Ovary (tissue), 9 donors: ENCODE measurements around the gene CLEC16A. TPM values are rescaled to one million over a fixed set of nuclear protein-coding genes. Genes with fewer than 3 reads are reported as not detected.

Experiments used
- DNase-seq, 5 donors: peaks; one replicate each; pipeline ENCODE4 v3.0.0-alpha.2; 2019 to 2020
- H3K27ac ChIP-seq, 2 donors: fragments of 200-600 bp; one replicate each; pipeline versions ENCODE4 v1.5.1 to v1.8.0; 2019 to 2022
- H3K27me3 ChIP-seq: fragments of 200-600 bp; one replicate; pipeline ENCODE4 v1.8.0; 2022
- H3K36me3 ChIP-seq: fragments of 200-600 bp; sonication (generic); one replicate; pipeline ENCODE4 v1.5.1; 2019
- H3K4me1 ChIP-seq: one replicate; pipeline ENCODE4 v1.8.1; 2013; ENCODE audit warnings: mild to moderate bottlenecking, moderate library complexity; ENCODE audit not compliant: insufficient read depth
- H3K4me3 ChIP-seq: fragments of 200-600 bp; sonication (generic); one replicate; pipeline ENCODE4 v1.5.1; 2017
- H3K9me3 ChIP-seq, 2 donors: fragments of 200-600 bp in 1 of 2; sonication (generic) in 1 of 2; one replicate each; pipeline versions ENCODE4 v1.5.1 to v1.8.1; 2013 to 2019; ENCODE audit warnings: mild to moderate bottlenecking in 1 of 2, moderate library complexity in 1 of 2
- CTCF ChIP-seq, 3 donors: fragments of 450-650 bp in 2 of 3; fragments of 200-600 bp in 1 of 3; IDR thresholded peaks; one replicate each; pipeline versions ENCODE4 v1.5.1 to v1.8.0; 2016 to 2022; ENCODE audit warnings: antibody characterized with exemption in 3 of 3, mild to moderate bottlenecking in 1 of 3
- EP300 ChIP-seq: sonication (generic); formaldehyde crosslinking; IDR thresholded peaks from one replicate; pipeline ENCODE4 v1.6.1; 2017; ENCODE audit warnings: antibody characterized with exemption
- POLR2A ChIP-seq: fragments of 450-650 bp; IDR thresholded peaks from one replicate; pipeline ENCODE4 v1.6.1; 2017; ENCODE audit warnings: antibody characterized with exemption, mild to moderate bottlenecking, moderate library complexity
- WGBS, 3 donors: extraction: QIAGEN DNeasy Blood & Tissue Kit in 1 of 3; methylation state at CpG; one replicate each; pipeline versions ENCODE4 v1.1.5 to v1.1.7; 2013 to 2017; 5-methylcytosine and 5-hydroxymethylcytosine counted together
- intact Hi-C, 4 donors: fragments of 100-400 bp; cut with DNase I; formaldehyde crosslinking; loops; one replicate each; pipeline versions ENCODE4 v1.11.0 to v1.15.1; 2022 to 2023
- polyA plus RNA-seq, 2 donors: library from polyadenylated mRNA; stranded (reverse); fragments of 200-250 nt in 1 of 2; fragments of 350-450 nt in 1 of 2; fragmentation: Illumina TruSeq in 1 of 2; extraction: RNeasy Lipid Tissue Mini Kit (QIAGEN cat#74804) in 1 of 2; gene quantifications; one replicate each; pipeline ENCODE4 v1.2.3, GENCODE V29; 2013 to 2014
- total RNA-seq, 7 donors: library from RNA; depleted of rRNA in 2 of 7; stranded (reverse); fragments of >200 nt in 2 of 7; fragmentation: NEBNext Ultra II Directional in 3 of 7; extraction: Animal tissue kit (Norgen Biotek cat#: 25700) in 3 of 7; gene quantifications; one replicate each; pipeline versions ENCODE4 v1.1.0 to v1.2.4, GENCODE V29; 2016 to 2023
- donor health status: DM: no; HTN: no; CAD: no; lungs with moderate emphysema.
- donor health status: DM: no; HTN: no; CAD: no.
- donor health status: Bipolar disorder and iron deficiency.
- donor health status: DM: yes; HTN: yes; CAD: no.
- donor health status: DM: no; HTN: no; CAD: no.
- donor health status: DM: yes; HTN: yes; CAD: no.

Gene CLEC16A
- total and polyA plus RNA-seq, 9 donors = 6.4 to 28.1 (median 16.5) TPM

- intact Hi-C loops = loop anchor here in 1 of 4 donors (10.0 kb wide), 1 partner anchor 61 kb away; no protein-coding TSS in a partner anchor
- no peak overlapping the region for H3K4me3 ChIP-seq
- no peaks in the 10 kb centered on the region for H3K9me3 ChIP-seq
- no peak for TF ChIP-seq POLR2A
- TF ChIP-seq CTCF (IDR thresholded peaks at IDR 0.05) = no peak
- no peak for TF ChIP-seq EP300
- DNase-seq = no peak
- H3K4me1 ChIP-seq = no peaks in the 10 kb centered on the region
- no peaks in the 10 kb centered on the region for H3K36me3 ChIP-seq
- H3K27me3 ChIP-seq = no peaks in the 10 kb centered on the region
- H3K27ac ChIP-seq = no peak overlapping the region
- WGBS, 3 donors = 83 to 87% (median 87%) methylated on average over 3 of the region's 3 CpGs
These were observed 79.1 kb downstream of the CLEC16A start for GRCh38 chr16:11023262-11024039.

DNA sequence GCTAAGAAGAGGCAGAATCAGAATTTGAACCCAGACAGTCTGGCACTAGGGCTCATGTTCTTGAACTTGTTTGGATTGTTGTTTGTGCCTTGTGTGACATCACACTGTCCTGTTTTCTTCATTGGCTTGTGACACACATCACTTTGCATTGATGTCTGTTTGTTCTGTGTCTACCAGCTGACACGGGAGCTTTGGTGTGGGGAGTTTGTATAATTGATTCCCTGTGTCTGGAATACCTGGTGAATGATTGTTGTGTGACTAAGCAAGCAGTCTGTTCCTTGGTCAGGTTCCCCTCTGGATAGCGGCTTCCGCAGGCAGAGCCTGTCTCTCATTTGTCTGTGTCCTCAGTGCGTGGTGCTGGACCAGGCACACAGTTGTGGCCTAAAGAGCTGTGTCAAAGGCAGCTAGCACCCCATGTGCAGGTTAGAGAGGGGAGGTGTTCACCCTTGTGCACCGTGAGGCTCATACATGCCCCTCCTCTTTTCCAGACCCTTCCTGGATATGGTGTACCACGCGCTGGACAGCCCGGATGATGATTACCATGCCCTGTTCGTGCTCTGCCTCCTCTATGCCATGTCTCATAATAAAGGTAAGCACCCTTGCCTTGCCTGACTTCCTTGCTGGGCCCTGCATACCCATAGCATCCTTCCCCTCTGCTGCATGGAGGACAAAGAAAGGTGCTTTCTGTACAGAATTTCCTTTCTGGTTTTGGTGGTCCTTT lies 80.1 kb downstream of the CLEC16A start:
- no peak for DNase-seq
- Histone ChIP-seq H3K9me3 (no peaks in the 10 kb centered on the region), H3K4me1 (no peaks in the 10 kb centered on the region), H3K4me3 (no peak overlapping the region), H3K36me3 (no peaks in the 10 kb centered on the region), H3K27me3 (no peaks in the 10 kb centered on the region), H3K27ac (no peak overlapping the region)
- TF ChIP-seq POLR2A (no peak), EP300 (no peak), CTCF (IDR thresholded peaks at IDR 0.05) (no peak)
- intact Hi-C loops = loop anchor here in 1 of 4 donors (10.0 kb wide), 1 partner anchor 60 kb away; no protein-coding TSS in a partner anchor
- WGBS, 3 donors = 87 to 98% (median 97%) methylated on average over 9 of the region's 9 CpGs

GRCh38 chr16:11025120-11025531 lies 80.8 kb downstream of the CLEC16A start:
- H3K36me3 ChIP-seq = no peaks in the 10 kb centered on the region
- intact Hi-C loops = loop anchor here in 1 of 4 donors (10.0 kb wide), 1 partner anchor 60 kb away; no protein-coding TSS in a partner anchor
- no peaks in the 10 kb centered on the region for H3K4me1 ChIP-seq
- H3K4me3 ChIP-seq = no peak overlapping the region
- no peaks in the 10 kb centered on the region for H3K27me3 ChIP-seq
- no peak overlapping the region for H3K27ac ChIP-seq
- no peaks in the 10 kb centered on the region for H3K9me3 ChIP-seq
- TF ChIP-seq CTCF (IDR thresholded peaks at IDR 0.05) = no peak
- TF ChIP-seq EP300 = no peak
- TF ChIP-seq POLR2A = no peak
- DNase-seq = no peak
- 94 to 96% (median 95%) methylated on average over 3 of the region's 3 CpGs for WGBS, 3 donors

GRCh38 chr16:11029948-11030347 lies 85.6 kb downstream of the CLEC16A start:
- no peaks in the 10 kb centered on the region for H3K36me3 ChIP-seq
- TF ChIP-seq CTCF (IDR thresholded peaks at IDR 0.05) (no peak), EP300 (no peak), POLR2A (no peak)

More at GRCh38 chr16:11029948-11030347, 85.6 kb downstream of the CLEC16A start:
- intact Hi-C loops = loop anchor here in 1 of 4 donors (10.0 kb wide), 1 partner anchor 55 kb away; no protein-coding TSS in a partner anchor
- H3K27me3 ChIP-seq = no peaks in the 10 kb centered on the region
- no peaks in the 10 kb centered on the region for H3K9me3 ChIP-seq
- H3K27ac ChIP-seq = no peak overlapping the region
- H3K4me1 ChIP-seq = peaks cover 6% of the 10 kb centered on the region
- no peak for DNase-seq
- no peak overlapping the region for H3K4me3 ChIP-seq
